Metanephros (tissue), 1 donor: Measurements from ENCODE around the gene PITX2. TPM values are rescaled to one million over a fixed set of nuclear protein-coding genes. Genes with fewer than 3 reads are reported as not detected.

Source experiments
- total RNA-seq: library from RNA; depleted of rRNA; stranded (reverse); fragments of >200 nt; gene quantifications from one replicate; pipeline ENCODE4 v1.2.3, GENCODE V29; 2014

The PITX2 gene
- 8.8 TPM for total RNA-seq

GRCh38 chr4:110622841-110623717 is at the start of gene PITX2:
TSS of gene PITX2 (minus strand) at chr4:110623077. CDS start at chr4:110622460, 617 bp downstream.

Other genes starting within 250 kb of the PITX2 start
- gene ENPEP, start 146.9 kb downstream of the PITX2 start, total RNA-seq: 52.5 TPM